Retinal pigment epithelial cell (primary cell): ENCODE results near the gene C3orf33.
"Not testable (repeated sequence)": the region's sequence is repeated elsewhere in the genome, so short reads cannot be mapped to it uniquely, and the experiment has no call there.

Experiments used
- DNase-seq: peaks from one replicate; pipeline ENCODE4 v3.0.0-alpha.2; 2010; ENCODE audit warnings: low read depth
- H3K4me3 ChIP-seq: 2 replicates; pipeline ENCODE4 v1.5.1; 2011; ENCODE audit warnings: mild to moderate bottlenecking, low read length, control low read depth, moderate library complexity
- CTCF ChIP-seq: conservative IDR thresholded peaks from 2 replicates; pipeline ENCODE4 v1.5.1; 2011; ENCODE audit warnings: low read depth, low read length, control low read depth, inconsistent platforms

Gene C3orf33

GRCh38 chr3:155846119-155846518, 40.0 kb upstream of the C3orf33 start:
- no peak for TF ChIP-seq CTCF
- no peak overlapping the region for H3K4me3 ChIP-seq
- no peak for DNase-seq

GRCh38 chr3:155843569-155843968, 37.5 kb upstream of the C3orf33 start:
- DNase-seq, result no peak
- H3K4me3 ChIP-seq, result no peak overlapping the region
- no peak for TF ChIP-seq CTCF

- no peak overlapping the region for H3K4me3 ChIP-seq
- DNase-seq, result no peak
- no peak for TF ChIP-seq CTCF
Measured at GRCh38 chr3:155835341-155836071, 29.4 kb upstream of the C3orf33 start.

GRCh38 chr3:155828490-155829098, 22.5 kb upstream of the C3orf33 start:
- not testable (repeated sequence) for H3K4me3 ChIP-seq, DNase-seq

GRCh38 chr3:155815030-155815545, 9.0 kb upstream of the C3orf33 start:
- no peak overlapping the region for H3K4me3 ChIP-seq
- DNase-seq, result no peak
- TF ChIP-seq CTCF, result no peak

- H3K4me3 ChIP-seq, DNase-seq: not testable (repeated sequence)
Measured at GRCh38 chr3:155813224-155813623, 7.1 kb upstream of the C3orf33 start.

- no peak for TF ChIP-seq CTCF
- no peak overlapping the region for H3K4me3 ChIP-seq
- no peak for DNase-seq
Measured at GRCh38 chr3:155809181-155809580, 3.1 kb upstream of the C3orf33 start.

- TF ChIP-seq CTCF, result no peak
- no peak for DNase-seq
- no peak overlapping the region for H3K4me3 ChIP-seq
Measured at GRCh38 chr3:155807823-155808222, 1.7 kb upstream of the C3orf33 start.
